Measurements from ENCODE around the gene C17orf50.

GRCh38 chr17:35716173-35716572, 44.5 kb upstream of the C17orf50 start:
- no peak for TF ChIP-seq POLR2AphosphoS5 (IDR thresholded peaks at IDR 0.05; ENCODE audit: low read depth, low read length)
- TF ChIP-seq POLR2A (IDR thresholded peaks at IDR 0.05; ENCODE audit: low read depth, low read length), result no peak
- TF ChIP-seq TAF1 (IDR thresholded peaks at IDR 0.05; ENCODE audit: borderline replicate concordance, low read depth, low read length), result no peak
